Endothelial cell of umbilical vein (primary cell): ENCODE data around the gene POLR2L. TPM values are rescaled to one million over a fixed set of nuclear protein-coding genes. Genes with fewer than 3 reads are reported as not detected.

Source experiments
- BruUV-seq: library from RNA; stranded (reverse); fragments of 400-500 nt; replicated peaks from 2 replicates; lab custom pipeline; 2021; lab: Mats Ljungman, UMichigan
- CTCF ChIA-PET: fragments of 300-600, 350-600 bp; sonication (Branson Sonifier 250); formaldehyde crosslinking; loops from one replicate; lab custom pipeline; 2021; ENCODE audit warnings: antibody characterized with exemption, inconsistent platforms; lab: Charles Lee
- POLR2A ChIA-PET: fragments of 300-600, 350-600 bp; sonication (Branson Sonifier 250); formaldehyde crosslinking; loops from one replicate; lab custom pipeline; 2021; ENCODE audit warnings: antibody characterized with exemption, inconsistent platforms; lab: Charles Lee
- DNase-seq: peaks from one replicate; pipeline ENCODE4 v3.0.0-alpha.2; 2011; ENCODE audit warnings: low read depth, low spot score
- FAIRE-seq: peaks from 2 replicates; lab custom pipeline; 2011; peaks lifted over from hg19 to GRCh38; lab: Jason Lieb, UNC
- H2AFZ ChIP-seq: 2 replicates; pipeline ENCODE4 v1.6.0; 2012; ENCODE audit warnings: low read depth, low read length, control low read depth, inconsistent platforms
- H3K27ac ChIP-seq: 2 replicates; pipeline ENCODE4 v1.5.1; 2011; ENCODE audit warnings: low read depth, mild to moderate bottlenecking, control low read depth, low read length, moderate library complexity; ENCODE audit not compliant: insufficient read depth
- H3K27me3 ChIP-seq, 2 experiments: 2 replicates each; pipeline versions ENCODE4 v1.6.0 to v1.6.1; 2011; ENCODE audit warnings: low read length in 2 of 2, mixed read lengths in 1 of 2; ENCODE audit not compliant: control insufficient read depth in 2 of 2, insufficient read depth in 2 of 2
- H3K36me3 ChIP-seq, 2 experiments: 2 replicates in 1 of 2; 3 replicates in 1 of 2; pipeline ENCODE4 v1.5.1; 2011; ENCODE audit warnings: low read length in 2 of 2, mild to moderate bottlenecking in 1 of 2, moderate library complexity in 1 of 2; ENCODE audit not compliant: control insufficient read depth in 2 of 2, insufficient read depth in 2 of 2; ENCODE audit errors: extremely low read depth in 1 of 2
- H3K4me1 ChIP-seq: 3 replicates; pipeline ENCODE4 v1.5.1; 2011; ENCODE audit warnings: mild to moderate bottlenecking, low read length; ENCODE audit not compliant: control insufficient read depth, insufficient read depth; ENCODE audit errors: extremely low read depth
- H3K4me2 ChIP-seq: 2 replicates; pipeline ENCODE4 v1.6.1; 2011; ENCODE audit warnings: low read length, control low read depth, mixed read lengths; ENCODE audit not compliant: insufficient read depth
- H3K4me3 ChIP-seq, 3 experiments: fragments of 200-600 bp in 1 of 3; sonication (generic), shearing (Covaris generic) in 1 of 3; replicated peaks in 1 of 3; 2 replicates each; pipeline ENCODE4 v1.5.1; 2011 to 2016; ENCODE audit warnings: control low read depth in 3 of 3, low read length in 3 of 3, mild to moderate bottlenecking in 2 of 3, inconsistent platforms in 1 of 3, low read depth in 1 of 3, moderate library complexity in 1 of 3; ENCODE audit not compliant: insufficient read depth in 1 of 3
- H3K79me2 ChIP-seq: 2 replicates; pipeline ENCODE4 v1.6.0; 2012; ENCODE audit warnings: low read length, inconsistent platforms; ENCODE audit not compliant: control insufficient read depth, insufficient read depth
- H3K9ac ChIP-seq: replicated peaks from 2 replicates; pipeline ENCODE3; 2011; ENCODE audit warnings: low read length, control low read depth; ENCODE audit not compliant: insufficient read depth; ENCODE audit errors: extremely low read depth
- H3K9me1 ChIP-seq: replicated peaks from 3 replicates; pipeline ENCODE4 v1.6.0; 2011; ENCODE audit warnings: mild to moderate bottlenecking, low read length; ENCODE audit not compliant: control insufficient read depth, insufficient read depth; ENCODE audit errors: extremely low read depth
- H3K9me3 ChIP-seq: replicated peaks from 2 replicates; pipeline ENCODE4 v1.5.1; 2012; ENCODE audit warnings: low read length, inconsistent platforms; ENCODE audit not compliant: control insufficient read depth, insufficient read depth
- H4K20me1 ChIP-seq: replicated peaks from 2 replicates; pipeline ENCODE3; 2011; ENCODE audit warnings: mild to moderate bottlenecking, low read length; ENCODE audit not compliant: control insufficient read depth, insufficient read depth; ENCODE audit errors: extremely low read depth
- EZH2 ChIP-seq: IDR thresholded peaks from 2 replicates; pipeline ENCODE4 v1.6.1; 2012; ENCODE audit warnings: borderline replicate concordance, low read depth, mild to moderate bottlenecking, moderate library complexity, low read length, inconsistent platforms; ENCODE audit not compliant: severe bottlenecking
- FOS ChIP-seq: IDR thresholded peaks from 2 replicates; pipeline ENCODE4 v1.6.1; 2011; ENCODE audit warnings: mild to moderate bottlenecking, low read length, moderate library complexity, borderline replicate concordance; ENCODE audit not compliant: insufficient read depth
- GATA2 ChIP-seq: IDR thresholded peaks from 2 replicates; pipeline ENCODE4 v1.7.0; 2011; ENCODE audit warnings: low read depth, mild to moderate bottlenecking, moderate library complexity, mixed read lengths, low read length; ENCODE audit not compliant: insufficient read length, insufficient read depth
- JUN ChIP-seq: IDR thresholded peaks from 2 replicates; pipeline ENCODE4 v1.6.1; 2011; ENCODE audit warnings: borderline replicate concordance, low read depth; ENCODE audit not compliant: insufficient read length, insufficient read depth
- MYC ChIP-seq: IDR thresholded peaks from one replicate; pipeline ENCODE4 v1.6.1; 2011; ENCODE audit warnings: mild to moderate bottlenecking, low read depth, low read length
- POLR2A ChIP-seq: IDR thresholded peaks from 2 replicates; pipeline ENCODE4 v1.6.1; 2012; ENCODE audit warnings: low read depth, mild to moderate bottlenecking, control low read depth, low read length
- POLR2AphosphoS5 ChIP-seq: IDR thresholded peaks from 2 replicates; pipeline ENCODE4 v1.6.1; 2012; ENCODE audit warnings: low read depth, mild to moderate bottlenecking, control low read depth, low read length, moderate library complexity; ENCODE audit not compliant: insufficient read depth
- dilution Hi-C: fragments of 300-500 bp; cut with MboI; formaldehyde crosslinking; loops from one replicate; pipeline ENCODE4 v1.15.0; 2019; ENCODE audit warnings: low sequenced_read_pairs; ENCODE audit not compliant: extremely low pct_ligation_motif_present
- intact Hi-C: fragments of 100-400 bp; cut with micrococcal nuclease; formaldehyde crosslinking; loops from one replicate; pipeline ENCODE4 v1.10.0; 2022
- polyA plus RNA-seq, 4 experiments: library from polyadenylated mRNA; depleted of rRNA in 3 of 4; stranded (reverse) in 3 of 4; unstranded in 1 of 4; fragments of >200 nt; gene quantifications; 2 replicates each; pipeline versions ENCODE4 v1.2.1 to v1.2.3, GENCODE V29; 2011 to 2012; ENCODE audit warnings: missing spikeins in 1 of 4
- total RNA-seq: library from RNA; stranded (reverse); gene quantifications from 2 replicates; pipeline ENCODE4 v1.2.3, GENCODE V29; 2021
- TF ChIP-seq, protein P1 (sequence below): IDR thresholded peaks from 2 replicates; pipeline ENCODE4 v1.6.1; 2011; ENCODE audit not compliant: insufficient read depth, insufficient read length
- TF ChIP-seq, protein P2 (sequence below), 2 donors: IDR thresholded peaks; 1 replicate in 1 of 2; 2 replicates in 1 of 2; pipeline ENCODE4 v1.5.1; 2011; ENCODE audit warnings: low read length in 2 of 2, mild to moderate bottlenecking in 2 of 2, moderate library complexity in 2 of 2, control low read depth in 1 of 2, inconsistent platforms in 1 of 2, low read depth in 1 of 2; ENCODE audit not compliant: insufficient read depth in 1 of 2; ENCODE audit errors: extremely low read depth in 1 of 2

POLR2L gene
- total and polyA plus RNA-seq, 2 donors (not counting 3 experiments of a cell fraction or from before 2014, with no cell fraction given), result 146 to 259 TPM

DNA sequence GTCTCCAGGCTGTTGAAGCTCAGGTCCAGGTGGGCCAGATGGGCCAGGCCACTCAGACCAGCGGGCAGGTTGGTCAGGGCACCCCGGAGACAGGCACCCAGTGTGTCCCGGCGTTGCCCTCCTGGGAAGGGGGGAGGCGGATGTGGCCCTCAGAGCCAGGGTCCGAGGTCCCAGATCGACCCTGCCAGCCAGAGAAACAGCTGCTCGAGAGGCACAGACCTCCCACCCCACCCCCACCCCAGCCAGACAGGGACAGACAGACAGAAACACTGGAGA, 38.9 kb downstream of the POLR2L start:
- H3K4me3 ChIP-seq, result no peak overlapping the region

More for the DNA sequence above, 38.9 kb downstream of the POLR2L start:
- no peaks in the 10 kb centered on the region for H3K9me1 ChIP-seq
- no peak overlapping the region for H3K9ac ChIP-seq
- H2AFZ ChIP-seq, result no peak overlapping the region
- CTCF ChIA-PET, result interaction anchor here (0.6 kb wide), 1 partner anchor 73 kb away, joined by 3 read pairs; no protein-coding TSS in a partner anchor
- H3K36me3 ChIP-seq, result peaks cover 0 to 20% of the 10 kb centered on the region in 2 experiments
- H3K4me1 ChIP-seq, result peaks cover 16% of the 10 kb centered on the region
- DNase-seq (no peak), FAIRE-seq (no peak)
- intact Hi-C loops (no loop called here), dilution Hi-C loops (no loop called here)
- POLR2A ChIA-PET, result no interaction called here
- H3K27ac ChIP-seq, result no peak overlapping the region
- TF ChIP-seq GATA2 (no peak), POLR2A (no peak), EZH2 (no peak), JUN (no peak), FOS (no peak), POLR2AphosphoS5 (no peak), MYC (no peak)
- TF ChIP-seq, protein P1, sequence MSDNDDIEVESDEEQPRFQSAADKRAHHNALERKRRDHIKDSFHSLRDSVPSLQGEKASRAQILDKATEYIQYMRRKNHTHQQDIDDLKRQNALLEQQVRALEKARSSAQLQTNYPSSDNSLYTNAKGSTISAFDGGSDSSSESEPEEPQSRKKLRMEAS, result no peak
- TF ChIP-seq, protein P2, sequence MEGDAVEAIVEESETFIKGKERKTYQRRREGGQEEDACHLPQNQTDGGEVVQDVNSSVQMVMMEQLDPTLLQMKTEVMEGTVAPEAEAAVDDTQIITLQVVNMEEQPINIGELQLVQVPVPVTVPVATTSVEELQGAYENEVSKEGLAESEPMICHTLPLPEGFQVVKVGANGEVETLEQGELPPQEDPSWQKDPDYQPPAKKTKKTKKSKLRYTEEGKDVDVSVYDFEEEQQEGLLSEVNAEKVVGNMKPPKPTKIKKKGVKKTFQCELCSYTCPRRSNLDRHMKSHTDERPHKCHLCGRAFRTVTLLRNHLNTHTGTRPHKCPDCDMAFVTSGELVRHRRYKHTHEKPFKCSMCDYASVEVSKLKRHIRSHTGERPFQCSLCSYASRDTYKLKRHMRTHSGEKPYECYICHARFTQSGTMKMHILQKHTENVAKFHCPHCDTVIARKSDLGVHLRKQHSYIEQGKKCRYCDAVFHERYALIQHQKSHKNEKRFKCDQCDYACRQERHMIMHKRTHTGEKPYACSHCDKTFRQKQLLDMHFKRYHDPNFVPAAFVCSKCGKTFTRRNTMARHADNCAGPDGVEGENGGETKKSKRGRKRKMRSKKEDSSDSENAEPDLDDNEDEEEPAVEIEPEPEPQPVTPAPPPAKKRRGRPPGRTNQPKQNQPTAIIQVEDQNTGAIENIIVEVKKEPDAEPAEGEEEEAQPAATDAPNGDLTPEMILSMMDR (IDR thresholded peaks at IDR 0.05; ENCODE audit: extremely low read depth in 1 of 2, insufficient read depth in 1 of 2, low read depth in 1 of 2, low read length in 2 of 2), result no peak
- H3K4me2 ChIP-seq, result peak overlapping the region; percentile 17
- no TSS peak for BruUV-seq
- no peaks in the 10 kb centered on the region for H4K20me1 ChIP-seq
- H3K27me3 ChIP-seq, result no peaks in the 10 kb centered on the region
- peaks cover 6% of the 10 kb centered on the region for H3K79me2 ChIP-seq
- H3K9me3 ChIP-seq, result no peaks in the 10 kb centered on the region
